ENCODE data around the gene TP53I11. TPM values are rescaled to one million over a fixed set of nuclear protein-coding genes. Genes with fewer than 3 reads are reported as not detected.

The TP53I11 gene
- total RNA-seq, 1 experiment from 2014 or later = 46.9 TPM

GRCh38 chr11:44993971-44994704 is 43.5 kb upstream of the TP53I11 start:
- no peaks in the 10 kb centered on the region for H3K79me2 ChIP-seq (ENCODE audit: insufficient read depth, low read length)
- H3K4me3 ChIP-seq (replicated peaks in 1 of 2; ENCODE audit: low read depth in 1 of 2, low read length in 2 of 2) = no peak overlapping the region
- H3K27ac ChIP-seq (ENCODE audit: low read depth, low read length) = no peak overlapping the region
- ChIA-PET POLR2A (no interaction called here), CTCF (no interaction called here), RAD21 (ENCODE audit: low non-redundant PET in 1 of 2, low total read pairs in 2 of 2, uncharacterized antibody in 2 of 2, unreplicated experiment in 2 of 2) (no interaction called here)
- intact Hi-C loops (cut with micrococcal nuclease) = no loop called here
- H3K4me1 ChIP-seq (ENCODE audit: control insufficient read depth in 1 of 2, insufficient read depth in 2 of 2, low read length in 2 of 2) = no peaks in the 10 kb centered on the region
- no peaks in the 10 kb centered on the region for H4K20me1 ChIP-seq (ENCODE audit: insufficient read depth)
- no peaks in the 10 kb centered on the region for H3K36me3 ChIP-seq (ENCODE audit: control insufficient read depth in 1 of 2, insufficient read depth in 2 of 2, low read length in 2 of 2)
- no peak overlapping the region for H3K4me2 ChIP-seq (ENCODE audit: low read length)
- ATAC-seq (no peak), DNase-seq (ENCODE audit: low read depth, low spot score) (no peak)
- TF ChIP-seq ELF1 (IDR thresholded peaks at IDR 0.05; ENCODE audit: borderline replicate concordance, low read depth) = no peak
- no peak for TF ChIP-seq RAD21 (IDR thresholded peaks at IDR 0.05; ENCODE audit: low read depth)
- TF ChIP-seq REST (IDR thresholded peaks at IDR 0.05; ENCODE audit: low read depth) = no peak
- TF ChIP-seq SP1 (IDR thresholded peaks at IDR 0.05; ENCODE audit: low read depth) = no peak
- TF ChIP-seq ATF3 (IDR thresholded peaks at IDR 0.05) = no peak
- H3K9me2 ChIP-seq (ENCODE audit: insufficient read depth) = no peaks in the 10 kb centered on the region
- H3K9me3 ChIP-seq (ENCODE audit: control insufficient read depth in 1 of 2, insufficient read depth in 1 of 2, low read depth in 1 of 2, low read length in 2 of 2) = no peaks in the 10 kb centered on the region
- peaks cover 3% of the 10 kb centered on the region; the same call in 1 of the 2 replicates for H3K27me3 ChIP-seq (ENCODE audit: insufficient read depth, low read length)
- no TSS peak for BruUV-seq (replicated peaks)
- H3K9ac ChIP-seq (ENCODE audit: low read length) = no peak overlapping the region
- no peak overlapping the region for H2AFZ ChIP-seq (ENCODE audit: low read depth, low read length, poor library complexity, severe bottlenecking)

Data from HCT116 (cell line).